IPS-15b (cell line): ENCODE data around the gene CA12.
A peak's percentile ranks its signal among the peaks of the same experiment; 100 is the strongest.
"Not testable (repeated sequence)": the region's sequence is repeated elsewhere in the genome, so short reads cannot be mapped to it uniquely, and the experiment has no call there.

ENCODE experiments used
- H3K27me3 ChIP-seq: one replicate; pipeline ENCODE4 v1.6.1; 2013; ENCODE audit warnings: low read length; ENCODE audit not compliant: control insufficient read depth, insufficient read depth
- H3K36me3 ChIP-seq: one replicate; pipeline ENCODE4 v1.6.1; 2013; ENCODE audit warnings: low read length; ENCODE audit not compliant: control insufficient read depth, insufficient read depth
- H3K4me1 ChIP-seq: one replicate; pipeline ENCODE4 v1.6.1; 2013; ENCODE audit warnings: mild to moderate bottlenecking, low read length; ENCODE audit not compliant: control insufficient read depth, insufficient read depth
- H3K4me3 ChIP-seq: one replicate; pipeline ENCODE4 v1.5.1; 2013; ENCODE audit warnings: low read depth, low read length
- H3K9ac ChIP-seq: one replicate; pipeline ENCODE4 v1.6.1; 2013; ENCODE audit warnings: low read depth, mild to moderate bottlenecking, low read length
- H3K9me3 ChIP-seq: one replicate; pipeline ENCODE4 v1.6.1; 2013; ENCODE audit warnings: mild to moderate bottlenecking, low read length; ENCODE audit not compliant: control insufficient read depth, insufficient read depth

Gene CA12

DNA sequence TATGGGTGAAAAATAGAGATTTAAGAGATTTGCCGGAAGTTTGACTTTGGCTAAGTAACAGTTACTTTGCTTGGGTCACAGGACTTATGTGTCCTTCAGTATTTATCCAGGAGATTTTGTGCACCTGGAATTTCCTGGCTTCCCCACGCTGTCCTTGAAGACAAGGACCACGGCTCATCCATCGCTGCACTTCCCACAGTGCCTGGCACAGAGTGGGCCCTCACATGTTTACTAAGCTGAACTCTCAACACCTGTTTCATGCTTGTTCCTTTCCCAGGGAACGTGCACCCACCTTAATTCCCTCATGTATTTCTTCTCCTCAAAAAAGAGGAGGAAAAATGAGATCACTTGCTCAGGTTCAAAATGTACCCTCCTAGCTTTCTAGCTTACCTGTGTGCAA is 32.0 kb downstream of the CA12 start:
- Histone ChIP-seq H3K9me3 (no peaks in the 10 kb centered on the region), H3K9ac (no peak overlapping the region), H3K4me1 (no peaks in the 10 kb centered on the region), H3K4me3 (no peak overlapping the region), H3K27me3 (no peaks in the 10 kb centered on the region), H3K36me3 (no peaks in the 10 kb centered on the region)

DNA sequence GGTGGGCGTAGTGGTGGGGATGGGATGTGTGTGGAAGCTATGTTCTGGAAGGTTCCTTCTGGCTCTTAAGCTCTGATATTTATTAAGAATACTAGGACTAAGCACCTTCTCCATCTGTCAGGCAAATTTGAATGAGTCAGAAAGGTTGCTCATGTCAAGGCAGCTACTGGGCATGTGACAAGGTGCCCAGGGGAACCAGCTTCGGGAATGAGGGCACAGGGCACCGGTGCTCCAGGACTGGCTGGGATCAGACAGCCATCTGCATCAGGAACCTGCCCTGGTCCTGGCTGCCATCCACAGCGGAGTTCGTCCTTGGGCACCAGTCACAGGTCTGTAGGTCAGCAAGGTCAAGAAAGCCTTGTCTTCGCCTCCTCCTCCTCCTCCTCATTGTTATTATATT is 32.5 kb downstream of the CA12 start:
- no peaks in the 10 kb centered on the region for H3K9me3 ChIP-seq
- no peaks in the 10 kb centered on the region for H3K27me3 ChIP-seq
- H3K9ac ChIP-seq: no peak overlapping the region
- no peaks in the 10 kb centered on the region for H3K36me3 ChIP-seq
- no peak overlapping the region for H3K4me3 ChIP-seq
- H3K4me1 ChIP-seq: no peaks in the 10 kb centered on the region

DNA sequence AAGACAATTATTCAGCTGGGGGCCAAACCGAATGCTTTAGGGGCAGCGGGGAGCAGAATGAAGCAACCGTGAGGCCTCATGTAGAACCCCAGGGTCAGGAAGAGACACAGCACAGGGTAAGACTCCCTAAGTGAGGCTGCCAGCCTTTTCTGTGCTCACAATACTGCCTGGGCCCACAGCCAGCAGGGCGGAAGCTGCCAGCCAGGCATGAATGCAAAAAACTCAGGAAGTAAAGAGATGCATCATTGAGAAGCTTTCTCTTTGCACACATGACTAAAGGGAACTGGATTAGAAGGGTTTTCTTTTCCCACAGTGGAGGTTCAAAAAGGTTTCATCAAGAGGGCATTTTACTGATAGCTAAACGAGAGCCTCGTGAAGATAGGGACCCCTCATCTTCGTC is 33.3 kb downstream of the CA12 start:
- H3K27me3 ChIP-seq: no peaks in the 10 kb centered on the region
- no peaks in the 10 kb centered on the region for H3K36me3 ChIP-seq
- no peak overlapping the region for H3K4me3 ChIP-seq
- no peaks in the 10 kb centered on the region for H3K9me3 ChIP-seq
- H3K4me1 ChIP-seq: no peaks in the 10 kb centered on the region
- H3K9ac ChIP-seq: no peak overlapping the region

DNA sequence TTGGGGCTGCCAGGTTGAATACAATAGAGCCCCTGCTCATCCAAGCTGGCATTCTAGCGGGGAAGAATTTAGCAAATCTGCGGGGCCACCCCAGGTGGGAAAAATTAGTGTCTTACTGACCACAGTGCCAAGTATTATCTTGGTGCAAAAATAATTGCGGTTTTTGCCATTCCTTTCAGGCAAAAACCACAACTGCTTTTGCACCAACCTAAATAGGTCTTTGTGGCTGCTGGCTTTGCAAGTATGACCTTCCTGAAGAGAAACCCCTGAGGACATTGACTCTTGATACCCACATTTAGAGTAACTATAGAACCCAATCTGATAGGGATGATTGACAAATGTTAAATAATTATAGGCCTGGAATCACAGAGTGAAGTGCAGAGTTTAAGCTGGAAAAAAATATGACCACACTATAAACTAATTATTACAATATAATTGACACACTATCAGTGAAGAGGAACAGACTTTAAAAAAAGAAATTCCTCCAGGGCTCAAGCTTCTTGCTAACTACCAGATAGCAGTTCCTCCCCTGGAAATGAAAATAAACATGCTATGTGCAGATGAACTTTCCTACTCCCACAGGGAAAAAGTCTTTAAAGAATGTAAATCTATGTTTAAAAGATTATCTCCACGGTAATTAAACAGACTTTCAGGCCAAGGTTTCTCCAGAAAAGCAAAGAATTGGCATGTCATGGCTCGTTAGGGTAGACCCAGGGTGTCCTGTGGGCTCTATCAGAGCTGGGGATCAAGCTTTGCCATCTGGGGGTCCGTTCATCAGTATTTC is 34.4 kb downstream of the CA12 start:
- no peaks in the 10 kb centered on the region for H3K36me3 ChIP-seq
- H3K27me3 ChIP-seq: no peaks in the 10 kb centered on the region
- no peaks in the 10 kb centered on the region for H3K4me1 ChIP-seq
- H3K9ac ChIP-seq: no peak overlapping the region
- H3K4me3 ChIP-seq: no peak overlapping the region
- no peaks in the 10 kb centered on the region for H3K9me3 ChIP-seq

DNA sequence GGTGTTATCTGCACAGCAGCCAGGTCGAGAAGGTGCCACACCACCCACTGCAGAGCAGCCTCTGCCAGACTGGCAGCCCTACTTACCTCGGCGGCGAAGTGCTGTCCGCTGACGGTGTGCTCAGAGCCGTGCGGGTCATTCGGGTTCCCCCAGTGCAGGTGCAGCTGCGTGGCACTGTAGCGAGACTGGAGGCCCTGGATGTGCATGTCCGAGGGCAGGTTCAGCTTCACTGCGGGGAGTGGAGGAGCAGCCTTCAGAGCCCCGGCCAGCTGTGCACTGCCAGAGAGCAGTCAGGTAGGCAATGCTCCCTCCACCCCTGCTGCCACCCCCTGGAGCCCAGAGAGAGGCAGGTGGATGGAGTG is 36.3 kb downstream of the CA12 start:
- H3K9me3 ChIP-seq: no peaks in the 10 kb centered on the region
- peaks cover 11% of the 10 kb centered on the region for H3K4me1 ChIP-seq
- no peak overlapping the region for H3K9ac ChIP-seq
- H3K27me3 ChIP-seq: no peaks in the 10 kb centered on the region
- no peak overlapping the region for H3K4me3 ChIP-seq
- H3K36me3 ChIP-seq: no peaks in the 10 kb centered on the region

DNA sequence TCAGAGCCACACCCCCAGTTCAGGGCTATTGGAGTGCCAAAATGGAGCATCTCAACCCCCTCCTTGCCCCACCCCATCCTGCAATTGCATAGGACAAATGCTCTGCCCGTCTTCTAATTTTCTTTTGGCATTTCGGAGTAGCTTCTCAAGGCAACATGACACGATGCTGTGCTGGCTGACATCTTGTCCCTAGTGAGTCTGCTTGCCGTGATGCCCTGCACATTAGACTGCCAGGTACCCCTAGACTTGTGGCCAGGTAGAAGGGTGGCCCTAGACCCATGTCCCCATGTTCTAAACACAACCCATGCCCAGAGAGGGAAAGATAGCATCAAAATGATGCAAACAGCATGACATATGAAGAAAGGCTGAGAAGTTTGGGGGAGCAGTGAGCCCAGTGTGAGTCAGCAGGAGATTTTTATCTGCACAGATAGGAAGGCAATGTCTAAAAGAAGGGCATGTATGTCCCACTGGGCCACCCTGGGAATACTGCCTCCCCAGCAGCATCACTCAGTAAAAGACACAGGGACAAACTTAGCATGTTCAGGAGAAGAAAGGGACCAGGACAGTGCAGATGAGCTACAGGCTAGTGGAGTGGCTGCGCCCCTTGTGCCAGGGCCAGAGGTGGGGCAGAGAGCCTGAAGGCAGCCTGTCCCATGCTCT is 36.8 kb downstream of the CA12 start:
- H3K36me3 ChIP-seq: no peaks in the 10 kb centered on the region
- H3K27me3 ChIP-seq: no peaks in the 10 kb centered on the region
- H3K9ac ChIP-seq: no peak overlapping the region
- H3K4me1 ChIP-seq: peaks cover 15% of the 10 kb centered on the region
- no peak overlapping the region for H3K4me3 ChIP-seq
- H3K9me3 ChIP-seq: no peaks in the 10 kb centered on the region

DNA sequence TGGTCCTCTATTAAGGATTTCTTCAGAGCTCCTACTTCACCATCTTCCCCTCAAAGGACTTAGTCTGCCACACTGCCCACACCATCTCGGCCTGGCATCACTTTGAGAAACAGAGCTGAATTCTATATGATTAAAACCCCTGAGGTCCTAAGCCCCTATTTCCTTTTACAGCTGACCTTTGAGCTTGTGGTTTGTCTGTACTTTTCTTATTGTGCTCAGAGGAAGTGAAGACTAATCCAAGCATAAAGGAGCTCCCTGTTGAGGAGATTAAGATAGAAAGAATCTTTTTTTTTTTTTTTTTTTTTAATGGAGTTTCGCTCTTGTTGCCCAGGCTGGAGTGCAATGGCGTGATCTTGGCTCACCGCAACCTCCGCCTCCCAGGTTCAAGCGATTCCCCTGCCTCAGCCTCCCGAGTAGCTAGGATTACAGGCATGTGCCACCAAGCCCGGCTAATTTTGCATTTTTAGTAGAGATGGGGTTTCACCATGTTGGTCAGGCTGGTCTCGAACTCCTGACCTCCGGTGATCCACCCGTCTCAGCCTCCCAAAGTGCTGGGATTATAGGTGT is 38.6 kb downstream of the CA12 start:
- H3K4me1 ChIP-seq: peaks cover 27% of the 10 kb centered on the region
- H3K9ac ChIP-seq, H3K27me3 ChIP-seq: not testable (repeated sequence)

DNA sequence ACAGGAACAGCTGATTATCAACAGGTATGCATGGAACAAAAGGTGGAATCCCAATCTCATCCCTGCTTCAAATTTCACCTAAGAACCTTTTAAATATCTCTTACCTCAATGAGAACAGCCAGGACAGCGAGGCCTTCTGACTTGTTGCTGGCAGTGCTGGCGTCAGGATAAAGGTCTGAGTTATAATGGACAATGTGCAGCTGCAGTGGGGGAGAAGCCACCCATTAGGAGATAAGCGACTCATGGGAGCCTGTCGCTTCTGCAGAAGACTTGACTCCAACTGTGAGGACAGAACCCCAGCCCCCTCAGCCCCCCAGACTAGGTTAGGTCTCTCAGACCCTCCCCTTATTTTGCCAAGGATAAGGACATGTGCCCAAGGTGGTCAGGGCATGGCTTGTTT is 39.7 kb downstream of the CA12 start:
- Histone ChIP-seq H3K4me1 (peaks cover 27% of the 10 kb centered on the region), H3K4me3 (no peak overlapping the region), H3K36me3 (no peaks in the 10 kb centered on the region), H3K9me3 (no peaks in the 10 kb centered on the region), H3K27me3 (no peaks in the 10 kb centered on the region), H3K9ac (no peak overlapping the region)

More for the DNA sequence above, 38.6 kb downstream of the CA12 start:
- H3K36me3 ChIP-seq, H3K4me3 ChIP-seq, H3K9me3 ChIP-seq: not testable (repeated sequence)

DNA sequence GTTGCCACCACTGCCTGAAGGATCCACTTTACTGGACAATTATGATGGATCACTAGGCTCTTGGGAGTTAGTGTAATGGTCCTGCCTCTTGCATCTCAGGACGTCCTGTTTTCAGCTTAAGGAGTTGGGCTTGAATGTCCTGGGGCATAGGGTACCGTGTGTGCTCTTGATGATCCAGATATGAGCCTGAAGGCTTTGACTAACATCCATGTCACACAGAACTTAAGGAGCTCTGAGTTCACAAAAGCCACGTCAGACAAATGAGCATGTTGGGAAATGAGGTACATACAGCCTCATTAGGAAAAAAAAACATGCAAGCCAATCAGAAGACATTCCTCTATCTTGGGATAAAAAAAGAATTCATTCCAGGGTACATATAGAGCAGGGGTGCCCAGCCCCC is 40.8 kb downstream of the CA12 start:
- H3K4me3 ChIP-seq: no peak overlapping the region
- no peaks in the 10 kb centered on the region for H3K27me3 ChIP-seq
- H3K4me1 ChIP-seq: peaks cover 27% of the 10 kb centered on the region
- H3K36me3 ChIP-seq: no peaks in the 10 kb centered on the region
- no peak overlapping the region for H3K9ac ChIP-seq
- H3K9me3 ChIP-seq: no peaks in the 10 kb centered on the region

DNA sequence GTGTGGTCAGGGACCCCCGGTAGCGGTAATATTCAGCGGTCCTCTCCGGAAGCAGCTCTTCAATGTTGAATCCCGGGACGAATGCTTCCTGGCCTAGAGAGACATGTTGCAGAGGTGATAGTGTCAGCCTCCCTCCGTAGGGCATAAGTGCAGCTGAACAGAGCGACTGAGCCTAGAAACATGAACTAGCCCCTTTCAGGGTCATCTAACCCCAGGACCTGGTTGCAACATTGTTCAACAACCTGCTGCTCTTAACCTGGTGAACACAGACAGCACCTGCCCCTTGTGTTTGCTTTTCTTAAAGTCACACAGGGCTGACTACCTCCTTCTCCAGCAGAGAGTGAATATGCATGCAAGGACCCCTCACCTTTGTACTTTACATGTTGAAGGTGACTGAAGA is 41.3 kb downstream of the CA12 start:
- peak overlapping the region; percentile 6 for H3K4me3 ChIP-seq
- H3K36me3 ChIP-seq: no peaks in the 10 kb centered on the region
- H3K9ac ChIP-seq: no peak overlapping the region
- H3K27me3 ChIP-seq: no peaks in the 10 kb centered on the region
- H3K4me1 ChIP-seq: peaks cover 27% of the 10 kb centered on the region
- no peaks in the 10 kb centered on the region for H3K9me3 ChIP-seq

DNA sequence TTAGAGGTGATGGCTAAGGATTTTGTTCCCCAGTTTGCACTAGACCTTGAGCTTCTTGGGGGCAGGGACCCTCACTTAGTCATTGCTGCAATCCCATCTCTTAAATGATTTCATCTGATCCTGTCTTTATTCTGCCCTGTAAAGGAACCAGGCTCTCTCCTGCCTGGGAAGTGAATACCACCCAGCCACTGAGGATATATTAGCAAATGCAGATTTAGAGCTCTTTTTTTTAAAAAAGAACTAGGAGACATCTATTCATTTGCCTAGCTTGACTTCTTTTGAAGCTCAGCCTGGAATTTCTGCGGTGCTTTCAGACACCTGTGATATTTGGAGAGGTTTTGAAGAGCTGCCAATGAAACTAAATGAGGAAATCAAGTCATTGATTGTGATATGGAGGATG is 41.8 kb downstream of the CA12 start:
- H3K9me3 ChIP-seq: no peaks in the 10 kb centered on the region
- peaks cover 27% of the 10 kb centered on the region for H3K4me1 ChIP-seq
- H3K4me3 ChIP-seq: peak overlapping the region; percentile 6
- H3K9ac ChIP-seq: no peak overlapping the region
- no peaks in the 10 kb centered on the region for H3K36me3 ChIP-seq
- H3K27me3 ChIP-seq: no peaks in the 10 kb centered on the region
